ENCODE measurements around the gene GPC5. TPM values are rescaled to one million over a fixed set of nuclear protein-coding genes. Genes with fewer than 3 reads are reported as not detected.
"Not testable (repeated sequence)": the region's sequence is repeated elsewhere in the genome, so short reads cannot be mapped to it uniquely, and the experiment has no call there.

The GPC5 gene
- total and polyA plus RNA-seq, 9 donors = 0.10 to 1.5 (median 0.38) TPM

DNA sequence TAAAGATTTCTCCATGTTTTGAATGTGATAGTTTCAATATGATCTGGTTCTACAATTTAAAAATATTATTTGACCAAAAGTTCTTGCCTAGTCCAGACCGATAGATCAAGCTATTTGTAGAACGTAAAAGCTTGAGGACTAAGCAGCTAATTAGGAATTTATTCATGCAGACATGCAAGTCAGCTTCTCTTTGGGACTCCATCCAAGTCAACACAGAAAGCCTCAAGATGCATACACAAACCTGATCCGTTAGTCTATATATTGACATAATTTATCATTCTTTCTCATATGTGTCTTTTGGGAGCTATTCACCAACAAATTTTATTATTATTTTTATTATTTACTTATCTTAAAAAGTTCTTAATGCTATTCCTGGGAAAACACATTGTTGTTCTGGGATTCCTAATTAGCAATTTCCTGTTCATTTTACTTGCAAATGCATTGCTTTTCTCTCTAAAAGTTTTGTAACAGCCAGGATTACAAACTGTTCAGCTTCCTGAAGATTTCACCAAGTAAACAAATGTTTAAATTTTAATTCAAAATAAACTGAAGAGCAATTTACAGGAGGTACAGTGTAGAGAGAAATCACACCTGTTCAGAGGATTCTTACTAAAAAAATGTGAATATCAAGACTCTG, 375.3 kb downstream of the GPC5 start:
- H3K9me3 ChIP-seq = no peaks in the 10 kb centered on the region
- DNase-seq = no peak
- TF ChIP-seq POLR2A (IDR thresholded peaks at IDR 0.05) (no peak), EP300 (IDR thresholded peaks at IDR 0.05) (no peak), CTCF (IDR thresholded peaks at IDR 0.05) (no peak)
- no peak overlapping the region for H3K4me3 ChIP-seq
- intact Hi-C loops (cut with DNase I) = no loop called here
- no peaks in the 10 kb centered on the region for H3K27me3 ChIP-seq
- no peak overlapping the region for H3K27ac ChIP-seq
- H3K4me1 ChIP-seq (ENCODE audit: insufficient read depth) = no peaks in the 10 kb centered on the region
- H3K36me3 ChIP-seq = no peaks in the 10 kb centered on the region
- WGBS, 3 donors = 8 to 13% (median 8%) methylated on average over 3 of the region's 3 CpGs

- Histone ChIP-seq H3K4me1 (ENCODE audit: insufficient read depth) (no peaks in the 10 kb centered on the region), H3K4me3 (no peak overlapping the region), H3K27ac (no peak overlapping the region), H3K36me3 (no peaks in the 10 kb centered on the region), H3K27me3 (no peaks in the 10 kb centered on the region), H3K9me3 (no peaks in the 10 kb centered on the region)
- WGBS, 3 donors = 94 to 97% (median 95%) methylated on average over 3 of the region's 3 CpGs
- no peak for TF ChIP-seq POLR2A (IDR thresholded peaks at IDR 0.05)
- no peak for TF ChIP-seq EP300 (IDR thresholded peaks at IDR 0.05)
- TF ChIP-seq CTCF (IDR thresholded peaks at IDR 0.05) = no peak
- intact Hi-C loops (cut with DNase I) = no loop called here
- DNase-seq = no peak
Measured at GRCh38 chr13:91774397-91774796, 376.0 kb downstream of the GPC5 start.

DNA sequence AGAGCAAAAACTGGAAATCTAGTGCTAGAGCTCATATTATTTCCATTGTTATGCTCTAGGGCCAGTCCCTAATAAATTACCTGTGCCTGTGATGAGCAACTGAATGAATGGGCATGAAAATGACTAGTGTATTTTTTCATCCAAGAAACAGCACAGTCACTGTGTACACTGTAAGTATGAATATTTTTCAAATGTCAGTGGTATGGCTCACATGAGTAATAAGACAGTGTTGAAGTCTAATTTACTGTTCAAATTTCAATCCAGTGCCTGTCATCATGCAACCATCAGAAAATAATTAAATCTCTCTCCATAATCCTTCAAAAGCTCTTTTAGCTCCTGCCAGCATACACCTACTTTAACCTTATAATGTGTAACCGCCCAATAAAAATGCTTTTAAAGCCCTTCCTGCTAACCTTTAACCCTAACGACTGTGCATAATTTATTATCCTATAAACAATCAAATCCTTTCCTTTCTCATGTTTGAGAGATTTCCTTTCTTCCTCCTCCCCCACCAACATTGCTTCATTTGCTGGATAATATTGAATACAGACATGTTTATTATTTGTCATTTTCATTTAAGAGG, 378.3 kb downstream of the GPC5 start:
- Histone ChIP-seq H3K27ac (no peak overlapping the region), H3K4me1 (ENCODE audit: insufficient read depth) (no peaks in the 10 kb centered on the region), H3K27me3 (no peaks in the 10 kb centered on the region), H3K4me3 (no peak overlapping the region), H3K9me3 (no peaks in the 10 kb centered on the region), H3K36me3 (no peaks in the 10 kb centered on the region)
- intact Hi-C loops (cut with DNase I) = no loop called here
- no peak for DNase-seq
- no peak for TF ChIP-seq POLR2A (IDR thresholded peaks at IDR 0.05)
- TF ChIP-seq CTCF (IDR thresholded peaks at IDR 0.05) = no peak
- TF ChIP-seq EP300 (IDR thresholded peaks at IDR 0.05) = no peak
- 44 to 48% (median 45%) methylated on average over 2 of the region's 2 CpGs for WGBS, 3 donors

- TF ChIP-seq CTCF (IDR thresholded peaks at IDR 0.05) (no peak), POLR2A (IDR thresholded peaks at IDR 0.05) (no peak), EP300 (IDR thresholded peaks at IDR 0.05) (no peak)
- Histone ChIP-seq H3K4me3 (no peak overlapping the region), H3K4me1 (ENCODE audit: insufficient read depth) (no peaks in the 10 kb centered on the region), H3K27me3 (no peaks in the 10 kb centered on the region), H3K9me3 (no peaks in the 10 kb centered on the region), H3K36me3 (no peaks in the 10 kb centered on the region), H3K27ac (no peak overlapping the region)
- 76 to 79% (median 77%) methylated on average over 4 of the region's 4 CpGs for WGBS, 3 donors
- intact Hi-C loops (cut with DNase I) = no loop called here
- no peak for DNase-seq
Measured at GRCh38 chr13:91778123-91778522, 379.7 kb downstream of the GPC5 start.

GRCh38 chr13:91781982-91782691, 383.7 kb downstream of the GPC5 start:
- 46 to 52% (median 47%) methylated on average over 7 of the region's 7 CpGs for WGBS, 3 donors
- H3K36me3 ChIP-seq; DNase-seq; H3K27me3 ChIP-seq; H3K4me3 ChIP-seq; H3K4me1 ChIP-seq (ENCODE audit: insufficient read depth); H3K9me3 ChIP-seq; H3K27ac ChIP-seq; intact Hi-C loops (cut with DNase I): not testable (repeated sequence)

All from ovary (tissue), 9 donors.